Mucosa of descending colon (tissue), 3 donors: ENCODE data around the gene KCNA2. TPM values are rescaled to one million over a fixed set of nuclear protein-coding genes. Genes with fewer than 3 reads are reported as not detected.

ENCODE experiments used
- ATAC-seq: fragments of 200-7000 bp; cut with Tn5 transposase; one replicate; pipeline ENCODE4 v1.9.1; 2020; ENCODE audit warnings: mild to moderate bottlenecking, moderate library complexity
- DNase-seq, 3 donors: peaks; one replicate each; pipeline ENCODE4 v3.0.0-alpha.2; 2020
- H3K36me3 ChIP-seq: fragments of 200-600 bp; one replicate; pipeline ENCODE4 v1.8.0; 2021; ENCODE audit warnings: low read depth, mild to moderate bottlenecking
- H3K4me1 ChIP-seq: fragments of 200-600 bp; one replicate; pipeline ENCODE4 v1.8.0; 2021; ENCODE audit warnings: low read depth, mild to moderate bottlenecking
- H3K4me3 ChIP-seq: fragments of 200-600 bp; one replicate; pipeline ENCODE4 v1.8.0; 2021; ENCODE audit warnings: mild to moderate bottlenecking
- H3K9me3 ChIP-seq: fragments of 200-600 bp; one replicate; pipeline ENCODE4 v1.8.0; 2021; ENCODE audit warnings: mild to moderate bottlenecking
- CTCF ChIP-seq: fragments of 200-600 bp; IDR thresholded peaks from one replicate; pipeline ENCODE4 v1.8.0; 2022; ENCODE audit warnings: antibody characterized with exemption, mild to moderate bottlenecking
- intact Hi-C, 2 donors: fragments of 100-400 bp; cut with DNase I in 1 of 2; cut with micrococcal nuclease in 1 of 2; formaldehyde crosslinking; loops; one replicate each; pipeline versions ENCODE4 v1.11.0 to v1.11.1; 2022; cut with DNase I, micrococcal nuclease
- total RNA-seq, 3 donors: library from RNA; stranded (reverse); fragmentation: NEBNext Ultra II Directional in 2 of 3; extraction: Animal tissue kit (Norgen Biotek cat#: 25700) in 2 of 3; gene quantifications; one replicate each; pipeline versions ENCODE4 v1.2.1 to v1.2.4, GENCODE V29; 2021 to 2023
- donor health status: DM: no; HTN: no; CAD: no; lungs with moderate emphysema.
- donor health status: DM: no; HTN: no; CAD: no.
- donor health status: DM: no; HTN: yes; CAD: no.

KCNA2 gene
- total RNA-seq, 3 donors from 2014 or later: 0.12 to 4.7 (median 0.46) TPM

- intact Hi-C loops: no loop called here
- Histone ChIP-seq H3K4me1 (no peaks in the 10 kb centered on the region), H3K4me3 (no peak overlapping the region), H3K9me3 (no peaks in the 10 kb centered on the region), H3K36me3 (no peaks in the 10 kb centered on the region)
- DNase-seq (no peak), ATAC-seq (no peak)
- TF ChIP-seq CTCF: no peak
Measured at GRCh38 chr1:110583505-110583904, 22.7 kb downstream of the KCNA2 start.

GRCh38 chr1:110582378-110582777, 23.8 kb downstream of the KCNA2 start:
- Histone ChIP-seq H3K36me3 (no peaks in the 10 kb centered on the region), H3K4me3 (no peak overlapping the region), H3K4me1 (no peaks in the 10 kb centered on the region), H3K9me3 (no peaks in the 10 kb centered on the region)
- DNase-seq (no peak), ATAC-seq (no peak)
- intact Hi-C loops: no loop called here
- no peak for TF ChIP-seq CTCF

- H3K4me3 ChIP-seq: no peak overlapping the region
- H3K9me3 ChIP-seq: no peaks in the 10 kb centered on the region
- no peaks in the 10 kb centered on the region for H3K4me1 ChIP-seq
- no peak for DNase-seq
- intact Hi-C loops: no loop called here
- no peak for ATAC-seq
- no peak for TF ChIP-seq CTCF
- H3K36me3 ChIP-seq: no peaks in the 10 kb centered on the region
Measured at GRCh38 chr1:110581682-110582145, 24.4 kb downstream of the KCNA2 start.

DNA sequence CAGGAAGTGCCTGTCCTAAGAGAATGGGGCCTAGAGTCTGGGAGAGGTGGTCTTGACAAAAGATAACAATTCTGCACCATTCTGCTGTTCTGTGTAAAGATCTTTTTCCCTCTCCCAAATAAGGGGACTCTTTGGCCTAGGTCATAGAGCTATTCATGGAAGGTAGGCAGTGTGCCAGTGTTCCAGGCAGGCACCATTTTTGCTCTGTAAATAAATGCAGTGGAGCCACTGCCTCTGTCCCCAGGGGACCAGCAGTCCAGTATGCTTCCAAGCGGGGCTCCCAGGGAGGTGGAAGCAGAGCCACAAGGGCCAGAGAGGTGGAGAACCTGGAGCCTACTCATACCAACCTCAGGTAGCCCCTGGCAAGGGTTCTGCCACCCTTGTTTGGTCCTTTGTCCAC, 25.9 kb downstream of the KCNA2 start:
- intact Hi-C loops: no loop called here
- Histone ChIP-seq H3K9me3 (no peaks in the 10 kb centered on the region), H3K4me3 (no peak overlapping the region), H3K4me1 (no peaks in the 10 kb centered on the region), H3K36me3 (no peaks in the 10 kb centered on the region)
- DNase-seq (no peak), ATAC-seq (no peak)
- no peak for TF ChIP-seq CTCF

- no peak for TF ChIP-seq CTCF
- intact Hi-C loops: no loop called here
- H3K9me3 ChIP-seq: no peaks in the 10 kb centered on the region
- H3K4me1 ChIP-seq: no peaks in the 10 kb centered on the region
- ATAC-seq (no peak), DNase-seq (no peak)
- no peak overlapping the region for H3K4me3 ChIP-seq
- no peaks in the 10 kb centered on the region for H3K36me3 ChIP-seq
Measured at GRCh38 chr1:110579460-110579859, 26.7 kb downstream of the KCNA2 start.

GRCh38 chr1:110576441-110576840, 29.7 kb downstream of the KCNA2 start:
- no peaks in the 10 kb centered on the region for H3K9me3 ChIP-seq
- H3K4me3 ChIP-seq: no peak overlapping the region
- DNase-seq (no peak), ATAC-seq (no peak)
- TF ChIP-seq CTCF: no peak
- H3K36me3 ChIP-seq: no peaks in the 10 kb centered on the region
- intact Hi-C loops: no loop called here
- H3K4me1 ChIP-seq: no peaks in the 10 kb centered on the region
